Brain microvascular endothelial cell (primary cell): ENCODE results near the gene KIF17.

Experiments
- DNase-seq: peaks from one replicate; pipeline ENCODE4 v3.0.0-alpha.2; 2020
- H3K27ac ChIP-seq: fragments of 250-450 bp; sonication (Bioruptor Pico); 2 replicates; pipeline ENCODE4 v1.5.1; 2020; ENCODE audit warnings: mild to moderate bottlenecking, moderate library complexity
- H3K27me3 ChIP-seq: fragments of 250-450 bp; sonication (Bioruptor Pico); replicated peaks from 2 replicates; pipeline ENCODE4 v1.5.1; 2020; ENCODE audit warnings: mild to moderate bottlenecking
- H3K36me3 ChIP-seq: fragments of 250-450 bp; sonication (Bioruptor Pico); replicated peaks from 2 replicates; pipeline ENCODE4 v1.5.1; 2020; ENCODE audit warnings: mild to moderate bottlenecking
- H3K4me3 ChIP-seq: 2 replicates; pipeline ENCODE4 v1.5.1; 2011; ENCODE audit warnings: low read depth, mild to moderate bottlenecking, control low read depth, low read length, moderate library complexity
- in situ Hi-C: cut with HindIII; loops from 2 replicates; pipeline ENCODE4 v1.10.0; 2017; ENCODE audit warnings: low sequenced_read_pairs, low pct_ligation_motif_present
- TF ChIP-seq, protein P1 (sequence below): IDR thresholded peaks from 2 replicates; pipeline ENCODE4 v1.5.1; 2011; ENCODE audit warnings: low read depth, mild to moderate bottlenecking, moderate library complexity, low read length, control low read depth, inconsistent platforms; ENCODE audit errors: missing control alignments

KIF17 gene

DNA sequence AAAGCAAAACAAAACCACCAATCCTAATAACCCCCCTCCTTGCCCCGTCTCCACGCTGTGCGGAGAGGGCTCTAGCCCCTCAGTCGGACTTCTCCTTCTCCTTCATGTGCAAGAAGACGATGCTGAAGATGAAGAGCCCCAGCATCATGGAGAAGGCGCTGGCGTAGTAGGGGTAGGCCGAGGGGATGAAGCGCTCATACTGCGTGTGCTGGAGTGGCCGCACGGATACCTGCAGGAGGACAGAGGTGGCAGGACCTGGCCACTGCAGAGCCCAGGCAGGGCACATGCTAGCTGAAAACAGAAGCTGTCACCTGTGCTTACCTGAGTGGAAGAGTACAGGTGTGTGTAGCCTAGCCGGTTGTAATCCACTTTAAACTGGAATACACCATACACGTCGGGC lies 65.5 kb downstream of the KIF17 start:
- DNase-seq = no peak
- no peak overlapping the region for H3K27ac ChIP-seq
- H3K36me3 ChIP-seq = peaks cover 74% of the 10 kb centered on the region
- in situ Hi-C loops = no loop called here
- no peak overlapping the region for H3K4me3 ChIP-seq
- TF ChIP-seq, protein P1, sequence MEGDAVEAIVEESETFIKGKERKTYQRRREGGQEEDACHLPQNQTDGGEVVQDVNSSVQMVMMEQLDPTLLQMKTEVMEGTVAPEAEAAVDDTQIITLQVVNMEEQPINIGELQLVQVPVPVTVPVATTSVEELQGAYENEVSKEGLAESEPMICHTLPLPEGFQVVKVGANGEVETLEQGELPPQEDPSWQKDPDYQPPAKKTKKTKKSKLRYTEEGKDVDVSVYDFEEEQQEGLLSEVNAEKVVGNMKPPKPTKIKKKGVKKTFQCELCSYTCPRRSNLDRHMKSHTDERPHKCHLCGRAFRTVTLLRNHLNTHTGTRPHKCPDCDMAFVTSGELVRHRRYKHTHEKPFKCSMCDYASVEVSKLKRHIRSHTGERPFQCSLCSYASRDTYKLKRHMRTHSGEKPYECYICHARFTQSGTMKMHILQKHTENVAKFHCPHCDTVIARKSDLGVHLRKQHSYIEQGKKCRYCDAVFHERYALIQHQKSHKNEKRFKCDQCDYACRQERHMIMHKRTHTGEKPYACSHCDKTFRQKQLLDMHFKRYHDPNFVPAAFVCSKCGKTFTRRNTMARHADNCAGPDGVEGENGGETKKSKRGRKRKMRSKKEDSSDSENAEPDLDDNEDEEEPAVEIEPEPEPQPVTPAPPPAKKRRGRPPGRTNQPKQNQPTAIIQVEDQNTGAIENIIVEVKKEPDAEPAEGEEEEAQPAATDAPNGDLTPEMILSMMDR = no peak
- no peaks in the 10 kb centered on the region for H3K27me3 ChIP-seq

GRCh38 chr1:20648946-20649345 lies 68.9 kb downstream of the KIF17 start:
- TF ChIP-seq, protein P1 = no peak
- no peak for DNase-seq
- in situ Hi-C loops = no loop called here
- Histone ChIP-seq H3K36me3 (peaks cover 63% of the 10 kb centered on the region), H3K27me3 (no peaks in the 10 kb centered on the region), H3K4me3 (no peak overlapping the region), H3K27ac (no peak overlapping the region)

GRCh38 chr1:20648438-20648837 lies 69.4 kb downstream of the KIF17 start:
- Histone ChIP-seq H3K36me3 (peaks cover 59% of the 10 kb centered on the region), H3K27me3 (no peaks in the 10 kb centered on the region), H3K4me3 (no peak overlapping the region), H3K27ac (no peak overlapping the region)
- in situ Hi-C loops = no loop called here
- DNase-seq = no peak
- TF ChIP-seq, protein P1 = no peak

DNA sequence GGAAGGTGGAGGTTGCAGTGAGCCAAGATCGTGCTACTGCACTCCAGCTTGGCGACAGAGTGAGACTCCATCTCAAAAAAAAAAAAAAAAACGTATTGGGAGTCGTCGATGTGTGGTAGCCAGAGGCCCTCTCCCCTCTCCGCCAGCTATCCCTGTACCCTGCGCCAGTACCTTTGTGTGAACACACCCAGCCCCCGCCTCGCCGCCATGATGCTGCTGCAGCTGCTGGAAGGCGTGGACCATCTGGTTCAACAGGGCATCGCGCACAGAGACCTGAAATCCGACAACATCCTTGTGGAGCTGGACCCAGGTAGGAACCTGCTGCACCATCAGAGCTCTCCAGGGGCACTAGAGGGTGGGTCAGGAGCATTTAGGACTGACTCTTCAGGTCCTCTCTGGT lies 72.4 kb downstream of the KIF17 start:
- DNase-seq = no peak
- Histone ChIP-seq H3K36me3 (peaks cover 47% of the 10 kb centered on the region), H3K4me3 (no peak overlapping the region), H3K27ac (no peak overlapping the region), H3K27me3 (no peaks in the 10 kb centered on the region)
- in situ Hi-C loops = no loop called here
- TF ChIP-seq, protein P1 = no peak

DNA sequence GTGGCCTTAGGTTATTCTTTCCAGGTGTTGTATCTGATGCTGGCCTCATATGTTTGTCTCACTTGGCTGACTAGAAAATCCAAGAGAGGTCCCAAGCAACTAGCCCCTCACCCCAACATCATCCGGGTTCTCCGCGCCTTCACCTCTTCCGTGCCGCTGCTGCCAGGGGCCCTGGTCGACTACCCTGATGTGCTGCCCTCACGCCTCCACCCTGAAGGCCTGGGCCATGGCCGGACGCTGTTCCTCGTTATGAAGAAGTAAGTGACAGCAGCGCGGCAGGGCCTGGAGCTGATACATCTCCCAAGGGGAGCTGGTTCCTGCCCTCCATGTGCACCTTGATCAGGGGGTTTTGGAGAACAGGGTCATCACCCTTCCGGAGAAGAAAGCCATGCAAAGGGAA lies 73.4 kb downstream of the KIF17 start:
- Histone ChIP-seq H3K27ac (no peak overlapping the region), H3K36me3 (peaks cover 46% of the 10 kb centered on the region), H3K4me3 (no peak overlapping the region), H3K27me3 (no peaks in the 10 kb centered on the region)
- in situ Hi-C loops = no loop called here
- no peak for DNase-seq
- TF ChIP-seq, protein P1 = no peak

GRCh38 chr1:20643080-20643479 lies 74.7 kb downstream of the KIF17 start:
- in situ Hi-C loops = no loop called here
- H3K36me3 ChIP-seq = peaks cover 46% of the 10 kb centered on the region

More at GRCh38 chr1:20643080-20643479, 74.7 kb downstream of the KIF17 start:
- TF ChIP-seq, protein P1 = no peak
- Histone ChIP-seq H3K27me3 (no peaks in the 10 kb centered on the region), H3K4me3 (no peak overlapping the region), H3K27ac (no peak overlapping the region)
- no peak for DNase-seq
